ENCODE results near the gene DYNLL2. TPM values are rescaled to one million over a fixed set of nuclear protein-coding genes. Genes with fewer than 3 reads are reported as not detected.
"Not testable (repeated sequence)": the region's sequence is repeated elsewhere in the genome, so short reads cannot be mapped to it uniquely, and the experiment has no call there.

Gene DYNLL2
- total RNA-seq, 2 donors from 2014 or later = 29.9 to 33.0 TPM

GRCh38 chr17:58141505-58141904 is 58.3 kb downstream of the DYNLL2 start:
- H3K27me3 ChIP-seq (replicated peaks; ENCODE audit: insufficient read depth) = no peaks in the 10 kb centered on the region
- H3K4me3 ChIP-seq = no peak overlapping the region
- no peaks in the 10 kb centered on the region for H3K4me1 ChIP-seq (replicated peaks)
- H3K9me3 ChIP-seq = no peaks in the 10 kb centered on the region
- intact Hi-C loops (cut with DNase I) = no loop called here
- H3K36me3 ChIP-seq = no peaks in the 10 kb centered on the region
- no peak for TF ChIP-seq POLR2AphosphoS5 (IDR thresholded peaks at IDR 0.05)
- TF ChIP-seq CTCF (IDR thresholded peaks at IDR 0.05) = no peak
- no peak for DNase-seq (ENCODE audit: low spot score)
- H3K27ac ChIP-seq = no peak overlapping the region
- 67% methylated on average over 5 of the region's 5 CpGs for WGBS

GRCh38 chr17:58143335-58143734 is 60.1 kb downstream of the DYNLL2 start:
- DNase-seq (ENCODE audit: low spot score); intact Hi-C loops (cut with DNase I); H3K9me3 ChIP-seq; H3K27ac ChIP-seq; H3K36me3 ChIP-seq; H3K27me3 ChIP-seq (replicated peaks; ENCODE audit: insufficient read depth); H3K4me1 ChIP-seq (replicated peaks); H3K4me3 ChIP-seq: not testable (repeated sequence)
- 85% methylated on average over 4 of the region's 4 CpGs for WGBS

GRCh38 chr17:58144801-58145200 is 61.6 kb downstream of the DYNLL2 start:
- no peak for DNase-seq (ENCODE audit: low spot score)
- Histone ChIP-seq H3K36me3 (no peaks in the 10 kb centered on the region), H3K4me1 (replicated peaks) (no peaks in the 10 kb centered on the region), H3K27ac (no peak overlapping the region), H3K9me3 (no peaks in the 10 kb centered on the region), H3K27me3 (replicated peaks; ENCODE audit: insufficient read depth) (no peaks in the 10 kb centered on the region), H3K4me3 (no peak overlapping the region)
- WGBS = 100% methylated on average over 1 of the region's 1 CpG
- no peak for TF ChIP-seq POLR2A (IDR thresholded peaks at IDR 0.05)
- no peak for TF ChIP-seq POLR2AphosphoS5 (IDR thresholded peaks at IDR 0.05)
- no peak for TF ChIP-seq CTCF (IDR thresholded peaks at IDR 0.05)
- intact Hi-C loops (cut with DNase I) = no loop called here

Other genes starting within 250 kb of the DYNLL2 start
- gene MRPS23, start 233.4 kb upstream of the DYNLL2 start, total RNA-seq = 10 to 100 TPM; 29.0 to 43.1 TPM
- 10 to 100 TPM; 33.0 to 44.9 TPM for gene CUEDC1, start 128.0 kb upstream of the DYNLL2 start, total RNA-seq
- 10 to 100 TPM; 84.9 to 91.1 TPM for gene VEZF1, start 95.2 kb upstream of the DYNLL2 start, total RNA-seq
- gene SRSF1, start 76.2 kb upstream of the DYNLL2 start, total RNA-seq = 100 to 1,000 TPM; 136 to 151 TPM
- gene OR4D1, start 65.0 kb downstream of the DYNLL2 start, total RNA-seq = under 1 TPM in 1 of 2 donors, not detected in 1; 0.34 TPM
- gene OR4D2, start 83.6 kb downstream of the DYNLL2 start, total RNA-seq = not detected
- gene EPX, start 109.3 kb downstream of the DYNLL2 start, total RNA-seq = not detected
- 10 to 100 TPM; 14.1 to 28.7 TPM for gene MKS1, start 135.8 kb downstream of the DYNLL2 start, total RNA-seq
- gene LPO, start 155.2 kb downstream of the DYNLL2 start, total RNA-seq = not detected
- under 1 TPM in 1 of 2 donors, not detected in 1; 0.57 TPM for gene MPO, start 197.5 kb downstream of the DYNLL2 start, total RNA-seq
- 10 to 100 TPM; 22.7 to 26.5 TPM for gene TSPOAP1, start 245.4 kb downstream of the DYNLL2 start, total RNA-seq

Data from prostate gland (tissue), 2 donors.